ENCODE results near the gene KCNK13.

KCNK13 gene

GRCh38 chr14:90027842-90028241, 34.0 kb upstream of the KCNK13 start:
- TF ChIP-seq YY1 (IDR thresholded peaks at IDR 0.05; ENCODE audit: low read depth): no peak
- no peak for TF ChIP-seq REST (IDR thresholded peaks at IDR 0.05; ENCODE audit: low read depth)
- no peak for TF ChIP-seq ZBTB7A (IDR thresholded peaks at IDR 0.05; ENCODE audit: low read depth)
- no peak for TF ChIP-seq NFIC (IDR thresholded peaks at IDR 0.05)
- TF ChIP-seq TEAD4 (IDR thresholded peaks at IDR 0.05): no peak
- TF ChIP-seq FOXM1 (IDR thresholded peaks at IDR 0.05; ENCODE audit: borderline replicate concordance, low read depth): no peak
- TF ChIP-seq TCF12 (IDR thresholded peaks at IDR 0.05; ENCODE audit: low read depth): no peak
- no peak for TF ChIP-seq USF1 (IDR thresholded peaks at IDR 0.05)
- no peak for TF ChIP-seq TAF1 (IDR thresholded peaks at IDR 0.05; ENCODE audit: low read depth)
- TF ChIP-seq RAD21 (IDR thresholded peaks at IDR 0.05; ENCODE audit: low read depth): no peak
- no peak for TF ChIP-seq EP300 (IDR thresholded peaks at IDR 0.05; ENCODE audit: borderline replicate concordance)
- TF ChIP-seq CEBPB (IDR thresholded peaks at IDR 0.05): no peak
- no peak for TF ChIP-seq EGR1 (IDR thresholded peaks at IDR 0.05)
- no peak for TF ChIP-seq CREB1 (IDR thresholded peaks at IDR 0.05; ENCODE audit: low read depth)

GRCh38 chr14:90034156-90034555, 27.6 kb upstream of the KCNK13 start:
- no peak for TF ChIP-seq TAF1 (IDR thresholded peaks at IDR 0.05; ENCODE audit: low read depth)
- TF ChIP-seq RAD21 (IDR thresholded peaks at IDR 0.05; ENCODE audit: low read depth): no peak
- TF ChIP-seq ZBTB7A (IDR thresholded peaks at IDR 0.05; ENCODE audit: low read depth): no peak
- TF ChIP-seq EGR1 (IDR thresholded peaks at IDR 0.05): no peak
- no peak for TF ChIP-seq TCF12 (IDR thresholded peaks at IDR 0.05; ENCODE audit: low read depth)
- TF ChIP-seq NFIC (IDR thresholded peaks at IDR 0.05): no peak
- TF ChIP-seq CREB1 (IDR thresholded peaks at IDR 0.05; ENCODE audit: low read depth): no peak
- no peak for TF ChIP-seq USF1 (IDR thresholded peaks at IDR 0.05)
- TF ChIP-seq MAX (IDR thresholded peaks at IDR 0.05): no peak
- no peak for TF ChIP-seq YY1 (IDR thresholded peaks at IDR 0.05; ENCODE audit: low read depth)
- no peak for TF ChIP-seq EP300 (IDR thresholded peaks at IDR 0.05; ENCODE audit: borderline replicate concordance)
- TF ChIP-seq FOXM1 (IDR thresholded peaks at IDR 0.05; ENCODE audit: borderline replicate concordance, low read depth): no peak
- TF ChIP-seq REST (IDR thresholded peaks at IDR 0.05; ENCODE audit: low read depth): no peak
- TF ChIP-seq TEAD4 (IDR thresholded peaks at IDR 0.05): no peak
- TF ChIP-seq CEBPB (IDR thresholded peaks at IDR 0.05): no peak

- TF ChIP-seq EGR1 (IDR thresholded peaks at IDR 0.05): no peak
- no peak for TF ChIP-seq REST (IDR thresholded peaks at IDR 0.05; ENCODE audit: low read depth)
- no peak for TF ChIP-seq CREB1 (IDR thresholded peaks at IDR 0.05; ENCODE audit: low read depth)
- no peak for TF ChIP-seq EP300 (IDR thresholded peaks at IDR 0.05; ENCODE audit: borderline replicate concordance)
- TF ChIP-seq TCF12 (IDR thresholded peaks at IDR 0.05; ENCODE audit: low read depth): no peak
- TF ChIP-seq USF1 (IDR thresholded peaks at IDR 0.05): no peak
- TF ChIP-seq ZBTB7A (IDR thresholded peaks at IDR 0.05; ENCODE audit: low read depth): no peak
- TF ChIP-seq FOXM1 (IDR thresholded peaks at IDR 0.05; ENCODE audit: borderline replicate concordance, low read depth): no peak
- no peak for TF ChIP-seq YY1 (IDR thresholded peaks at IDR 0.05; ENCODE audit: low read depth)
- no peak for TF ChIP-seq RAD21 (IDR thresholded peaks at IDR 0.05; ENCODE audit: low read depth)
- TF ChIP-seq MAX (IDR thresholded peaks at IDR 0.05): no peak
- no peak for TF ChIP-seq TEAD4 (IDR thresholded peaks at IDR 0.05)
- no peak for TF ChIP-seq CEBPB (IDR thresholded peaks at IDR 0.05)
- no peak for TF ChIP-seq TAF1 (IDR thresholded peaks at IDR 0.05; ENCODE audit: low read depth)
- TF ChIP-seq NFIC (IDR thresholded peaks at IDR 0.05): no peak
Measured at GRCh38 chr14:90034835-90035525, 26.8 kb upstream of the KCNK13 start.
